HL-60 (cell line): Measurements from ENCODE around the gene XYLB.

ENCODE experiments used
- DNase-seq, 2 experiments: peaks; one replicate each; pipeline ENCODE4 v3.0.0-alpha.2; 2010 to 2020; ENCODE audit warnings: low read depth in 1 of 2, low spot score in 1 of 2
- H3K27ac ChIP-seq: fragments of 250-450 bp; sonication (Bioruptor Pico); replicated peaks from 2 replicates; pipeline ENCODE4 v1.5.1; 2020; ENCODE audit warnings: mild to moderate bottlenecking, moderate library complexity
- H3K27me3 ChIP-seq: fragments of 250-450 bp; sonication (Bioruptor Pico); 2 replicates; pipeline ENCODE4 v1.5.1; 2021; ENCODE audit warnings: mild to moderate bottlenecking, moderate library complexity; ENCODE audit not compliant: insufficient read depth, poor library complexity, severe bottlenecking
- H3K4me3 ChIP-seq: replicated peaks from 2 replicates; pipeline ENCODE4 v1.5.1; 2011; ENCODE audit warnings: mild to moderate bottlenecking, control low read depth, low read length; ENCODE audit not compliant: insufficient read depth
- GABPA ChIP-seq: IDR thresholded peaks from 2 replicates; pipeline ENCODE4 v1.6.1; 2012; ENCODE audit warnings: low read depth
- POLR2AphosphoS5 ChIP-seq: IDR thresholded peaks from 2 replicates; pipeline ENCODE4 v1.6.1; 2012; ENCODE audit warnings: low read depth
- SPI1 ChIP-seq: IDR thresholded peaks from 2 replicates; pipeline ENCODE4 v1.6.1; 2012; ENCODE audit warnings: low read depth, mild to moderate bottlenecking, borderline replicate concordance
- TF ChIP-seq, protein P1 (sequence below): IDR thresholded peaks from 2 replicates; pipeline ENCODE4 v1.6.1; 2012; ENCODE audit warnings: low read depth; ENCODE audit not compliant: insufficient replicate concordance
- TF ChIP-seq, protein P2 (sequence below): IDR thresholded peaks from one replicate; pipeline ENCODE4 v1.5.1; 2011; ENCODE audit warnings: low read length, control low read depth, inconsistent platforms; ENCODE audit not compliant: insufficient read depth

Gene XYLB

DNA sequence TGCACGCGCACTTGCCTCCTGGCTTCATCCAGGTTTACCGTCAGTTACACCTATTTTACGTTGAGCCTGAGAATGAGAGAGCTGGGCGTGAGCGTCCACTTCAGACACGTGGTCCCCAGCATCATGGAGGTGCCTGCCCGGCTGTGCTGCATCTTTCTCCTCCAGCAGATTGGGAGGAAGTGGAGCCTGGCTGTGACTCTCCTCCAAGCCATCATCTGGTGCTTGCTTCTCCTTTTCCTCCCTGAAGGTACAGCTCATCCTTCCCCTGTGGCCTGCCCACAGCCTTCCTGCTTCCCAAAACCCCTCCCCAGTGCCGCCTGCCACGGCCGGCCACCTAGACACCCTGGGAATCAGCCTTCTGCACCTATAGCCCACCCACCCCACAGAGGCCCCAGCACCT is 32.9 kb upstream of the XYLB start:
- Histone ChIP-seq H3K4me3 (no peak overlapping the region), H3K27me3 (no peaks in the 10 kb centered on the region), H3K27ac (no peak overlapping the region)
- peak; percentile 83; the same call in 1 of the 2 replicates for TF ChIP-seq SPI1
- TF ChIP-seq, protein P1, sequence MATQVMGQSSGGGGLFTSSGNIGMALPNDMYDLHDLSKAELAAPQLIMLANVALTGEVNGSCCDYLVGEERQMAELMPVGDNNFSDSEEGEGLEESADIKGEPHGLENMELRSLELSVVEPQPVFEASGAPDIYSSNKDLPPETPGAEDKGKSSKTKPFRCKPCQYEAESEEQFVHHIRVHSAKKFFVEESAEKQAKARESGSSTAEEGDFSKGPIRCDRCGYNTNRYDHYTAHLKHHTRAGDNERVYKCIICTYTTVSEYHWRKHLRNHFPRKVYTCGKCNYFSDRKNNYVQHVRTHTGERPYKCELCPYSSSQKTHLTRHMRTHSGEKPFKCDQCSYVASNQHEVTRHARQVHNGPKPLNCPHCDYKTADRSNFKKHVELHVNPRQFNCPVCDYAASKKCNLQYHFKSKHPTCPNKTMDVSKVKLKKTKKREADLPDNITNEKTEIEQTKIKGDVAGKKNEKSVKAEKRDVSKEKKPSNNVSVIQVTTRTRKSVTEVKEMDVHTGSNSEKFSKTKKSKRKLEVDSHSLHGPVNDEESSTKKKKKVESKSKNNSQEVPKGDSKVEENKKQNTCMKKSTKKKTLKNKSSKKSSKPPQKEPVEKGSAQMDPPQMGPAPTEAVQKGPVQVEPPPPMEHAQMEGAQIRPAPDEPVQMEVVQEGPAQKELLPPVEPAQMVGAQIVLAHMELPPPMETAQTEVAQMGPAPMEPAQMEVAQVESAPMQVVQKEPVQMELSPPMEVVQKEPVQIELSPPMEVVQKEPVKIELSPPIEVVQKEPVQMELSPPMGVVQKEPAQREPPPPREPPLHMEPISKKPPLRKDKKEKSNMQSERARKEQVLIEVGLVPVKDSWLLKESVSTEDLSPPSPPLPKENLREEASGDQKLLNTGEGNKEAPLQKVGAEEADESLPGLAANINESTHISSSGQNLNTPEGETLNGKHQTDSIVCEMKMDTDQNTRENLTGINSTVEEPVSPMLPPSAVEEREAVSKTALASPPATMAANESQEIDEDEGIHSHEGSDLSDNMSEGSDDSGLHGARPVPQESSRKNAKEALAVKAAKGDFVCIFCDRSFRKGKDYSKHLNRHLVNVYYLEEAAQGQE = no peak
- DNase-seq = peak; percentile 24 to 63

DNA sequence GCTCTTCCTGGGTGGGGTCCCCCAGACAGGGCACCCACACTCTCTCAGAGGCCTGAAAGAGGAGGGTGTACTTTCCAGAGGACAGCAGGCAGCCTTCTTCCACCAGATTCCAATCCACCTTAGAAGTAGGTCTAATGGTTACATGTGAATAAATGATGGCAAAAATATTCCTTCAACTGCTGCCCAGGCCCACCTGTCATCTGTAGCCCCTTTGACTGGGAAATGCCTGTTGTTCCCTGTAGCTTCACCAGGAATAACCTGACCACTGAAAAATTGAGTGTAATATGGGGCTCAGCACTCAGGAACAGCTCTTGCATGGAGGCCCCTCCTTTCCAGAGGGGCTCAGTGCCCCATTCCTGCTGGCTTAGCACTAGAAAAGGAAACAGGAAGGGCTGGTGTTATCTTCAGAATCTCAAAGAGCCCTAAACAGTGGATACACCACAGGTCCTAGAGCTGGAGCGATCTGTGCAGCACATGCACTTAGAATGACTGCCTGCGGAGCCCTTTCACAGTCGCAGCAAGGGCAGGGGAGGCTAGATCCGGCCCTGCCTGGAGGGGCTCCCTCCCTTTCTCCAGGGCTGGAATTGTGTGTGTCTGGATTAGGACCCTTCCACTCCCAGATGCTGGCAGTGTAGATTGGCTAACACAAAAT is 32.3 kb upstream of the XYLB start:
- Histone ChIP-seq H3K4me3 (no peak overlapping the region), H3K27me3 (no peaks in the 10 kb centered on the region), H3K27ac (no peak overlapping the region)
- TF ChIP-seq POLR2AphosphoS5 (no peak), SPI1 (no peak), GABPA (no peak)
- TF ChIP-seq, protein P1 = no peak
- TF ChIP-seq, protein P2, sequence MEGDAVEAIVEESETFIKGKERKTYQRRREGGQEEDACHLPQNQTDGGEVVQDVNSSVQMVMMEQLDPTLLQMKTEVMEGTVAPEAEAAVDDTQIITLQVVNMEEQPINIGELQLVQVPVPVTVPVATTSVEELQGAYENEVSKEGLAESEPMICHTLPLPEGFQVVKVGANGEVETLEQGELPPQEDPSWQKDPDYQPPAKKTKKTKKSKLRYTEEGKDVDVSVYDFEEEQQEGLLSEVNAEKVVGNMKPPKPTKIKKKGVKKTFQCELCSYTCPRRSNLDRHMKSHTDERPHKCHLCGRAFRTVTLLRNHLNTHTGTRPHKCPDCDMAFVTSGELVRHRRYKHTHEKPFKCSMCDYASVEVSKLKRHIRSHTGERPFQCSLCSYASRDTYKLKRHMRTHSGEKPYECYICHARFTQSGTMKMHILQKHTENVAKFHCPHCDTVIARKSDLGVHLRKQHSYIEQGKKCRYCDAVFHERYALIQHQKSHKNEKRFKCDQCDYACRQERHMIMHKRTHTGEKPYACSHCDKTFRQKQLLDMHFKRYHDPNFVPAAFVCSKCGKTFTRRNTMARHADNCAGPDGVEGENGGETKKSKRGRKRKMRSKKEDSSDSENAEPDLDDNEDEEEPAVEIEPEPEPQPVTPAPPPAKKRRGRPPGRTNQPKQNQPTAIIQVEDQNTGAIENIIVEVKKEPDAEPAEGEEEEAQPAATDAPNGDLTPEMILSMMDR = no peak
- DNase-seq = no peak

DNA sequence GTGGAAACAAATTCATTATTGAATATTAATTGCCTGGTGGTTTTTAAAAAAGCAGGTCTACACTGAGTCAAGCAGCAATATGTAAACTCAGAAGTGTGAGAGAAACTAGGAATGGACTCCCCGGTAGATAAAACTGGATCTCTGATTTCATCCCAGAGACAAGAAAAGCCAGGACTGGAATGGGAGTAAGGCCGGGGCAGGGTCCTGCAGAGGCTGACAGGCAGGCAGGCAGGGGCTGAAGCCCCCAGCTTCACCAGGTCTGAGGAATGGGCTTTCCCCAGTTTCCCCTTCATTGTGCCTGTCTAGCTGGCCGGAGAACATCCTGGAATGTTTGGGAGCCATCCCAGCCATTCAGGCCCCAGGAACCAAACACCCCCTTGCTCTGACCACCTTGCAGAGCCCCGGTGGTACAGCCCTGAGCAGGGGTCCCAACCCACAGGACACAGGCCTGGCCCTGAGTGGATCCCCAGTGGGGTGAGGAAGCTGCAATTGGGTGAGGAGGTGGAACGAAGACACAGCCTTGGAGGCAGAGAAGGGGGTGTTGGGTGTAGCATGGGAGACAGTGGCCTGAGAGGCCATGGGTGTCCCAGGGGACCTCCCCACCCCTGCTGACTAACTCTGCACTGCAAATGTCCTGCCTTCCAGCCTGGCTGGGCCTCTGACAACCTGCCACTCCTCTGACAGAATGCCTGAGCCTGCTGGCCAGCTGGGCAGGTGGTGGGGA is 31.7 kb upstream of the XYLB start:
- no peak overlapping the region for H3K4me3 ChIP-seq
- no peaks in the 10 kb centered on the region for H3K27me3 ChIP-seq
- no peak overlapping the region for H3K27ac ChIP-seq
- no peak for DNase-seq
- TF ChIP-seq POLR2AphosphoS5 (no peak), GABPA (no peak), SPI1 (no peak)
- TF ChIP-seq, protein P1 = no peak
- TF ChIP-seq, protein P2 = no peak
